Glomerular visceral epithelial cell (primary cell): ENCODE results near the gene XPO6.

Source experiments
- DNase-seq: peaks from one replicate; pipeline ENCODE4 v3.0.0-alpha.2; 2016; ENCODE audit errors: extremely low spot score

The XPO6 gene

DNA sequence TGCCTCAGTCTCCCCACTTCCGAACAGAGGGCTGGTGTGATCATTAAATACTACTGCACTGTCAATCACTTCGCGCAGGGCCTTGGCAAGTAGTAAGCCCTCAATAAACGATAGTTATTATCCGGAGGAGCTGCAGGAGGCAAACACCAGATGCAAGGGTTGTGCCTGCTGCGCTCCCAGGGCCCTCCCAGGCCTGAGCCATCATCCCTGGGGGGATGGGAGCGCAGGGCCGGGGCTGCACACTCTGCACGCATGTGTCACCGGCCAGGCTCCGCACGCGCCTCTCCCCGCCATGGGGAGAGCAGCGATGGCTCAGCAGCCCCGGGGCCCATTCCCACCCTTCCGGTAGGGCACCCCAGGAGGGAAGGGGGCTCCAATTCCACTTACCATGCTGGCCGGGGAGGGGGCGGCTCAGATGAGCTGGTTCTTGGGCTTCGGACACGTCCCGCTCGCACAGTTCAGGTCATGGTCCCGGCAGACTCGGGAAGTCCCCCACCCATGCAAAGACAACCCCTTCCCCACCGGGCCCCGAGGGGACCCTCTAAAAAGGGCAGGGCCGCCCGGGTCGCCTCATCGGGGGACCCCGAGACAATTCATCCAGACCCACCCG lies 681 bp downstream of the XPO6 start:
- peak; percentile 60 for DNase-seq

DNA sequence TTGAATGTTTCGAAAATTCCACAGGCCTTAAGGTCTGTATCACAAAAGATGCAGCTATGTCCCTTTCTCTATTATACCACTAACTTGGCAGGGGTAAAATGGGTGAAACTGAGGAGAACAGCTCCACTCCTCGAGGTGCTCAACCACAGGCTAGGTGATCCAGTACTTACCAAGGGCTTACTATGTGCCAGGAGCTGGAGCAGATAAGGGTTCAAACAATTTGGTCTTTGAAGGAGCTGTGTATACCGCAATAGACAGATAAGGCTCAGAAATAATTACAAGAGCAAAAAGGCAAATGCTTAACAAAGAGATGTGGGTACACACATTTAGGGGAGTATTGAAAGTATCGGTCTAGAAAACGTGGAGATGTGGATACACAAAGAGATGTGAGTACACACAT lies 1.5 kb downstream of the XPO6 start:
- no peak for DNase-seq

DNA sequence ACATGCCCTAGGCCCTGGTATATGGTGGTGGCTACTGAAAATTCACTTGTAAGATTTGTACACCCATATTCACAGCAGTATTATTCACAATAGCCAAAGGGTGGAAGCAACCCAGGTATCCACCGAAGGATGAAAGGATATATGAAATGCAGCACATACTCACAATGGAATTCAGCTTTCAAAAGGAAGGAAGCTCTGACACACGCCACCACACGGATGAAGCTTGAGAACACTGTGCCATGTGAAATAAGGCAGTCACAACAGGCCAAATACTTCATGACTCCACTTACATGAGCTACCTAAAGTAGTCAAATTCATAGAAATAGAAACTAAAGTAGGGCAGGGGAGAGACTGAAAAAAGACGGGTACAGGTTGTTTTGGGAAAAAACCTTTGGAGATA lies 2.9 kb downstream of the XPO6 start:
- DNase-seq = no peak

DNA sequence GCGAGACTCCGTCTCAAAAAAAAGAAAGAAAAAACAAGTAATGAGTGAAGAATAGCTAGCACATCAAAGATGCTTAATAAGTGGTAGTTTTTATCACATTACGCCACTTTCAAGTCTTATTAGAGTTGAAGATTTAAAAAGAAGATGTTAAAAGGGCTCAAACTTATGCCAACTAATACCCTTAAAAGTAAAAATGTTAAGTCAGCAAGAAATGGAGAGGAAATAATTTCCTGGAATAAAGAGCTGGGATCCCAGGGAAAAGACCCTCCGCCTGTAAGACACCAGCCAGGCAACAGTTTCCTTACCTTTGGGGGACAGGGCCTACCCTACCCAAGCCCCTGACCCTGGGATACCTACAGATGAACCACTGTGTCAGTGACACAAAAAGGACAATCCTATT lies 3.6 kb downstream of the XPO6 start:
- DNase-seq = no peak

DNA sequence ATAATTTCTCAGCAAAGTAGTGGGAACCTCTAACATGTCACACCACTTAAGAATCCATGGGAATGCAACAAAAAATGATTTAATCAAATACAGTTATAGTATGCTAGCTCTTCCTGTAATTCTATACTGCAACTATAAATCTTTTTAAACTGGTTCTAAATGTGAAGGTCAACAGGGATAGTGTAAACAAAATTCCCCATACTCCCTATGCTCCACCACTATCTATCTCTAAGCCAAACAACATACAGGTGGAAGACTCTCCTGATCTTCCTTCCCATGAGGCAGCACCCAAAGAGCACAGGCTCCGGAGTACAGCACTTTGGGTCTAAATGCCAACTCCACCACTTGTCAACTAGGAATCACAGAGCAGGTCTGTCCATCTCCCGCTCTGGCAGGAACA lies 4.4 kb downstream of the XPO6 start:
- no peak for DNase-seq

DNA sequence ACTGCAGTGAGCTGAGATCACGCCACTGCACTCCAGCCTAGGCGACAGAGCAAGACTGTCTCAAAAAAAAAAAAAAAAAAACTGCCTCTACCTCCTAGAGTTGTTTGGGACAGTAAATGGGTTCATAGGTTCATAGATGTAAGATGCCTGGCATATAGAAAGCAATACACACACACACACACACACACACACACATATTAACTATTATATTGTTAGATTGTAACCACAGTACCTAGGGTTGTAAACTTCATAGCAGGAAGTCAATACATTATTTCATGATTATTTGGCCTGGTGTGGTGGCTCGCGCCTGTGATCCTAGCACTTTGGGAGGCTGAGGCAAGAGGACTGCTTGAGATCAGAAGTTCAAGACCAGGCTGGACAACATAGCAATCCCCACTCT lies 5.8 kb downstream of the XPO6 start:
- no peak for DNase-seq

DNA sequence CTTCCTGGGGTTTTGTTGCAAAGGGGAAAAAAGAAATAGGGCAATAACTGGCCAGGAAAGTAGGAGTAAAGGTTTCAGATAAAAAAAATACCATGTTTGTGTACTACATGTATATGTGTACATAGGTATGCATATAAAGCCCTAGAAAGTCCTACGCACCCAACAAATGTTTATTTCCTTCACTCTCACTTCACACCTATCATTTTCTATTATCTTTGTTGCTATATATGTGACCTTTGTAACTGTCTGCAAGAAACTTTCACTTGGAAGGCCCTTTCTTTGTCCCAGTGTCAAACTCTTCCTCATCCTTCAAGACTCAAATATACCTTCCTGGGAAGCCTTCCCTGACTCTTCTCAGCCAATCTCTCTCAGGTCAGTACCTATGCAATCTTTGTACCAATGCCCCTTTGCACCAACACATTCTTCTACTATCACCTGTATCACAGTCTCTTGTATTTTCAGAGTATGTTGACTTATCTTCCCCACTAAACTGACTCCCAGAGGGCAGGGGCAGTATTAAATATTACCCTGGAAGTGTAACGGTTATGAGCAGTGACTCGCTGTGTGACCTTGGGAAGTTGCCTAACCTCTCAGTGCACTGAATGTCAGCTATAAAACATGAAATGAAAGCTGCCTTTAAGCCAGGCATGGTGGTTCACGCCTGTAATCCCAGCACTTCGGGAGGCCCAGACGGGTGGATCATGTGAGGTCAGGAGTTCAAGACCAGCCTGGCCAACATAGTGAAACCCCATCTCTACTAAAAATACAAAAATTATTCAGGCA lies 6.5 kb downstream of the XPO6 start:
- DNase-seq = no peak

DNA sequence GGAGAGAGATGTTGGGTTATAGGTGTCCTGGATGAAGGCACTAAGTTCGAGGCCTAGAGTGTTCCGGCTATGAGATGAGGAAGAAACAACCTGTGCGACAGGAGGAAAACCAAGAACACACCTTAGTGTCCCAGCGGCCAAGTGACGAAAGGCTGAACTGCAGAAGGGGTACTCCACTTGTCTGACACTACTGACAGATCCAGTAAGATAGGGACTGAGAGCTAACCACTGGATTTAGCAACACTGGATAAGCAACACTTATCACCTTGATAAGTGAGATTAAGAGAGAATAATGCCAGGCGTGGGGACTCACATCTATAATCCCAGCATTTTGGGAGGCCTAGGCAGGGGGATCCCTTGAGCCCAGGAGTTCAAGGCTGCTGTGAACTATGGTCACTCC lies 7.1 kb downstream of the XPO6 start:
- no peak for DNase-seq

DNA sequence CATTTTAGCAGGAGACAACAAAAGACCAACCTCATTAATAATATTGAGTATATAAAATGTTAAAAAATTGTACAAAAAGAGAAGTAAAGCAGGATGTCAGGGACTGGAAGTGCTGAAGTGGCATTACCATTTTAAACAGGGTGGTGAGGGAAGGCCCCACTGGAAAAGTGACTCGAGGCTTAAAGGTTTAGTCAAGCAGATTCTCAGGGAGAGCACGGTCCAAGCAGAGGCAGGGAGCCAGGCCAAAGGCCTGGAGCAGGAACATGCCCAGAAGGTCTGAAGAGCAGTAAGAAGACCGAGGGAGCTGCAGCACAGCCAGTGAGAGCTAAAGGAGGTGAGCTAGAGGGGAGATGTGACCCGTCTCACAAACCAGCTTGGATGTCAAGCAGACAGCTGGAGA lies 7.6 kb downstream of the XPO6 start:
- DNase-seq = no peak

DNA sequence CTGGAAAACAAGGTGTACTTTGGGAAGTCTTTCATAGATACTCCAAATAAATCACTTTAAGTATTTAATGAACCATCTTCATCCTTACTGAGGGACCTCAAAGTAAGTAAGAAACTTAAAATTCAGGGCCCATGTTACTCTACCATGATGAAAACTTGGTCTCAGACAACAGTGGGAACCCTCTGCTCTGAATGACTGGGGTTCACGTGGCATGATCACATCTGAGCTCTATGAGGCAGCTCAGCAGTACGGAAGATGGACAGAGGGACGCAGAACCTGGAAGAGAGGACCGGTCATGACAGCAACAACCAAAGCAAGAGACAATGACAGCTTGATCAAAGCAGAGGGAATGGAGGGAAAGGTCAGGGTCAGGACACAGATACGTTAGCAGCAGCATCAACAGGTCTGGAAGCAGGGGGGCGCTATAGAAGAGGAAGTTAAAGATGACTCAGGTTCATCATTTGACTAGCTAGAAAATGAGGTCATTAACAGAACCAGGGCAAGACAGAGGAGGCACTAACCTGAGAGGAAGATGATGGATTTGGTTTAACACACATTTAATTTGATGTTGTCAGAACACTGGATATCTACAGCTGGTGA lies 9.5 kb downstream of the XPO6 start:
- no peak for DNase-seq

DNA sequence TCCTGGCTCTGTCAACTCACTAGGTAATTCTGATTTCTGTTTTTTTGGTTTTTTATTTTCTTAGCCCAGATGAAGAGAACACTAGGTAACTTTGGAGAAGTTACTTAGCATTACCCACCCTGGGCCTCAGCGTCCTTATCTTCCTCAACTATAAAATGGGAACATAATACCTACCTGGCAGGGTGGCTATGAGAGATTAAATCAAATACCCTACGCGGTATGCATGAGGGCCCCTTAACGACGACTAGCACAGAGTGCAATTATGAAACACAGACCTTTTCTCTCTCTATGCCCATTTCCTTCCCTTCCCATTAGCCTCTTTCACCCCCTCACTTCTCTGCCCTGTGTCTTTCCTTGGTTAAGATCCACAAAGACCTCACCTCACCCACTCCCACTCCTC lies 11.1 kb downstream of the XPO6 start:
- no peak for DNase-seq

DNA sequence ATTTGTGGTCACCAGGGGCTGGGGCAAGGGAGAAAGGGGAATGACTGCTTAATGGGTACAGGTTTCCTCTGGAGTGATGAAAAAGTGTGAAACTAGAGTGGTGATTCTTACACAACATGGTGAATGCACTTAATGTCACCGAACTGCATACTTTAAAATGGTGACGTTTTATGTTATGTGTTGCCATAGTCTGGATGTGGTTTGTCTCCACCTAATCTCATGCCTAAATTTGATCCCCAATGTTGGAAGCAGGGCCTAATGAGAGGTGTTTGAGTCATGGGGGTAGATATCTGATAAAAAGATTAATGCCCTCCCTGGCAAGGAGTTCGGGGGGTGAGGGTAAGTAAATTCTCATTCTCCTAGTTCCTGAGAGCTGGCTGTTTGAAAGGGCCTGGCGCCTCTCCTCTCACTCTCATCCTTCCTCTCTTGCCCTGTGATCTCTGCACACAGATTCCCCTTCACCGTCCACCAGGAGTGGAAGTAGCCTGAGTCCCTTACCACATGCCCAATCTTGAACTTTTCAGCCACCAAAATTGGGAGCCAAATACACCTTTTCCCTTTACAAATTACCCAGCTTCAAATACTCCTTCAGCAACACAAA lies 15.3 kb downstream of the XPO6 start:
- no peak for DNase-seq

DNA sequence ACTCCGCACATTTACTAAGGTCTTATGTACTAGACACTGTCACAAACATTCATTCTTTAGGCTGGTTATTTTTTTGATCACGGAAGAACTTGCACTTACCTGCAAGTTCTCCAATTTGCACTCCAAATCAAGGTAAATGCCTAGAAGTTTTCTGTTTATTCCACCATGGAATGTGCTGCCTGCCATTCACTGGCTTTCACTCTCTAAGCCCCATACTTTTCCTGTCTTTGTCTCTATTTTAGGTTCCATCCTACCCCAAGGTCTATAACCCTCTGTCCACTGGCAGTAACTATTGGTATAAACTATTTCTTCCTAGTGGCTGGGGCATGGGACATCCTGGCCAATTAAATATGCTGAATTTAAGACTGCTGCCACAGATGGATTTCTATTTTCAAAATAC lies 15.9 kb downstream of the XPO6 start:
- no peak for DNase-seq

DNA sequence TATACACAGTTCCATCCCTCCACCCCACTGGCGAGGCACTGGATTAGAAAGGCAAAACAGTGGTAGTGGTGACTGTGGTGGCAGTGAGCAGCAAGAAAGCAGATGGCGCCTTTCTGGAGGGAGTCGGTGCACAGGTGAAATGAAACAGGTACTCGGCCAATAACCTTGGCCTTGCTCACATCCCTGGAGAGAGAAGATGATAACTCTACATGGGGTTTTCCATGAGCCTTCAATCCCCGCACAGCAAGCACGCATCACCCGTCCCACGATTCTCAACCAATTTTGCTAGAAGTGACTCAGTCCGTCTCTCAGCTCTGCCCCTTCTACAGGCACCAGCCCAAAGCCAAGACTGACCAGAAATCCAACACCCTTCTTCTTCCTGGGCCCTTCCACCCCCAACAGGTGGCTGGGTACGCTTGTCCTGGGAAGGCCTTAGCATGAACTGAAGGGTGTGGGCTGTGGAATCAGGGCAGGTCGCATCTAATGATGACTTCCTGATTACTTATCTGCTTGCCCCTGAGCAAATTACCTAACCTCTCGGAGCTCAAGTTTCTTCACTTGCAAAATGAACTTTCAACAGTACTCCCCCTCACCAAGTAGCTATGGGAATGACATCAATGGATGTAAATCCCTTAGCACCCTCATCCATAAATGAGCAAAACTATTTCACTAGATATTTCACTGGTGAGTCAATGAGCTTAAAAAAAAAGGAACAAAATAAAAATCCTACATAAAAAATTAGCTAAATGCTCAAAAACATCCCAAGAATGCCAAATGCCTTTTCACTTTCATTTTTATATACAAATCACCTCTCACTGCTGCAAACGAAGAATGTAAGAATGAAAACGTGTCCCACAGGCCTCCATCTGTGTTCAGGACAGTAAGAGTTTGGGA lies 18.0 kb downstream of the XPO6 start:
- peak; percentile 81 for DNase-seq

DNA sequence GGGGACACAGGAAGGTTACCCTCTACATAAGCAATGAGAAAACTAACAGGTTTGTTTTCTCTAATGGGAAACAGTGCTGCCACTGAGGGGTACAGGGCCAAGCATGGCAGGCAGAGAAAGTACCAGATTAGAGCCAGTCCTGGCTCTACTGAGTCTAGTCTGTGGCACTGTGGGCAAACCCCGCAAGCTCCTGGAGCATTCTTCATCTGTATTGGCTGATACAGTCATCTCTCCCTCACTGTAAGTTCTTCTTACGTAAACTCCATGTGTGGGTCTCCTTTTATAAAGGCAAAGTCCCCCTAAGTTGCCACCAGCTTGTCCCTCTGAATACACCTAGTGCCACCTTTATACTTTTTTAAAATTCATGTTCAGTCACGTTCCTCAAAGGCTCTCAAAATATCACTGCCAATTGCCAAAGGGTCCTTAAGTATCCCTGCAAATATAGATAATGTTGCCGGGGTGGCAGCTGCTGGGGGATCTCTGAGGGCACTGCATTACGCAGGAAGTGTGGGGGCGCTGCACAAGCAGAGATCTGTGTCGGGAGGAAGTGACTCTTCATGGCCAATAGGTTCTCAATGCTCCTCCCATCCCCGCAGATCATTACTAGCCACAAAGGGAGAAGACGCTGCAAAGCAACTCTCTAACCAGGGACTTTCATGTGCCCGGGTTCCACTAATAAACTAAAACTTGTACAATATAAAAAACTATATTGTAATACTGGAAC lies 18.8 kb downstream of the XPO6 start:
- DNase-seq = no peak

DNA sequence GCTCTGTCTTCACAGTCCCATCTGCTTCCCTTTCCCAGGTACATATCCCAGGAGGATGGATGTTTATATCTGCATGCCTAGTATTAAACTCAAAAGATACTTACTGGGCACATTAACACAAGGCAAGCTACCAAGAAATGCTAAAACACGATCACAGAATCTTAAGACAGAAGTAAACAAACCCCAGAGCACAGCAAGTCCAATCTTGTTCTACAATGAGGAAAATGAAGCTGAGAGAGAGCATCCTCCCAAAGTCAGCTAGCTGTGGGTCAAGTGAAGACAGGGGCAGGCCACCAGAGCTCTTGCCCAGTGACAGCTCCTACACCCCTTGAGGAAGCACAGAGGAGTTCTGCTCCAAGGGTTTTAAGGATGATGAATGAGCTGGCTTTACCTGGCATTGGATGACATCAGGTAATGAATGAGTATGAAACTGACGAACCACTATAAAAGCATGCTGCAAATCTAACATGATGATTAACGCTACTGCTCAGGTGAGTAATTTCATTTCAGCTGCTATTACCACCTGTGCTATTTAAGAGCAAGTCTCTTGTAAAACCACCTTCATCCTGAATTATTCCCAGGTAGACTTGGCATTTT lies 20.3 kb downstream of the XPO6 start:
- no peak for DNase-seq

DNA sequence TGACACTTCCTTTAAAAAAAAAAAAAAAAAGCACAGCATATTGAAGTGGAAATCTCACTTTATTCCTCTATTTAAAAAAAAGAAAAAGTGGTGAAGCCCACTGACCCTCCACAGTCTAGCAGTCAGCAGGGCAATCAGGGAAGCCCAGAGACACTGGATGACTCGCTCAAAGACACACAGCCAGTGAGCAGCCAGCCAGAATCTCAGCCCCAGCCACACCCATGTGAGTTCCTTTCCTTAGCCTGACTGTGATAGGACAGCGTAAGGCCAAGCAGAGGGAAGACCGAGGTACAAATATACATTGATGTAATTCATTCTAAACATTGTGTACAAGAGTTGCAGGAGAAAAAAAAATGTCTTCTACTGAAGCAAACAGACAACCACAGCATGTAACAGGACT lies 22.5 kb downstream of the XPO6 start:
- DNase-seq = no peak

DNA sequence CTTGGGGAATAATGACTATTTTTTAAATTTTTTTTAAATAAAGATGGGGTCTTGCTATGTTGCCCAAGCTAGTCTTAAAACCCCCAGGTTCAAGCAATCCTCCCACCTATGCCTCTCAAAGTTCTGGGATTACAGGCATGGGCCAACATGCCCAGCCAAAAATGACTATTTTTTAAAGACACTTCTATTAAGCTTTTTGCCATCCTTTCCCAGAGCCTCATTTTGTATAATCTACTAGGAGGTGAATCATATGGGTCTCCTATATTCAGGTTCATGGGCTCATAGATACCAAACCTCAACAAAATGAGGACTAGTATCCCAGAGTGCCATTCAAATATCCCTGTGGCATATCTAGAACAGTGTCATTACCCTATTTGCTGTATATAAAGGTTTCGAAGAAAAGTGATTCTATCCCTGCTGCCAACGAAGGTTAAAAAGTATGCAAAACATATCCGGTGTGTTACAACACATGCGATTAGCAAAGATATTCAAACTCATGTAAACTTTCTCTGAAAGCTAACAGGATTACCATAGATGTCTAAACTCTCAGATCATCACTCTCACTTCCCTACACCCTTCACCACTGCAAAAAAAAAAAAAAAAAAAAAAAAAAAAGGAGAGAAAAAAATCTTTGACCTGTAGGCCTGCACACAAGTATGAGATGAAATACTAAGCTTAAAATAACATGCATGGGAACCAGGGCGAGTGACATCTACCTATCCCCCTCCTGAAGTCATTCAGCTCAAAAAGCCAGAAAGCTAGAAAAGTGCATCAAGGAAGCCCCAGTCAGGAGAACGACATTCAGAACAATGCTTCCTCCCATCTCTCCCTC lies 23.5 kb downstream of the XPO6 start:
- no peak for DNase-seq

DNA sequence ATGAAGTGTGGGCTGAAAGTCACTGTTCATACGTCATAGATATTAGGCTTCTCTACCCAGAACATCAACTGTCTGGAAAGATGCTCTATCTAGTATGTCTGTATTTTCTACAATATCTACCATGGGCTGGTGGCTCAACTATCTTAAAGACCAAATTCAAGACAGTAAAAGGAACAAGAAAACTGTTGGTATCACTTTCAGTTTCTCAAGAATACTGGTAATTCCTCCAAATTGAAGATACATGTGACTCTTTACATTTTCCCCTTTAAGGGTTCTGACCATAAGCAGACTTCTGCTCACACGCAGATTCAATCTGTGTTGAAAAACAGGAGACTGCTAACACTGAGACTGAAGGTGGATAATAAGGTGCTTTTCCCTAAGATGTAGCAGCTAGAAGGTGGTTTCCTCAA lies 24.2 kb downstream of the XPO6 start:
- no peak for DNase-seq

DNA sequence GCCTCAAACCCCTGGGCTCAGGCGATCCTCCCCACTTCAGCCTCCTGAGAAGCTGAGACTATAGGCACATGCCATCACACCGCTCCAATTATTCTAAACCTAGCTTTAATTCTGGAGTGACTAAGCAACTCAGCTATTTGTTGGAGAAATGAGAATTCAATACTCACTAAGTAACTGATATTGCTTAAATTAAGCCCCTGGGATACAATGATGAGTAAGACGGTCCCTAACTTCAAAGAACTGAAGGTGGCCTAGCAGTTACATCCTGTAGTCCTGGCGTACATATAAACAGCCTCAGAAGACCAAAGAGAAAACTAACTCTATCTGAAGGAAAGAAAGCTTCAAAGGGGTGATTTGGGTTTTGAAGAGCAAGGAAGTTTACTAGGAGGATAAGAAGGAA lies 25.0 kb downstream of the XPO6 start:
- no peak for DNase-seq
